ENCODE data around the gene C6orf52. TPM values are rescaled to one million over a fixed set of nuclear protein-coding genes. Genes with fewer than 3 reads are reported as not detected.

Gene C6orf52
- total and polyA plus RNA-seq, 9 of the 15 experiments (the other 6 are each of a cell fraction or from before 2014, with no cell fraction given): 6.7 to 37.0 (median 11.1) TPM

GRCh38 chr6:10694302-10695085, at the start of gene C6orf52, which contains the start of gene PAK1IP1 (continued):
- TF ChIP-seq, protein P1, sequence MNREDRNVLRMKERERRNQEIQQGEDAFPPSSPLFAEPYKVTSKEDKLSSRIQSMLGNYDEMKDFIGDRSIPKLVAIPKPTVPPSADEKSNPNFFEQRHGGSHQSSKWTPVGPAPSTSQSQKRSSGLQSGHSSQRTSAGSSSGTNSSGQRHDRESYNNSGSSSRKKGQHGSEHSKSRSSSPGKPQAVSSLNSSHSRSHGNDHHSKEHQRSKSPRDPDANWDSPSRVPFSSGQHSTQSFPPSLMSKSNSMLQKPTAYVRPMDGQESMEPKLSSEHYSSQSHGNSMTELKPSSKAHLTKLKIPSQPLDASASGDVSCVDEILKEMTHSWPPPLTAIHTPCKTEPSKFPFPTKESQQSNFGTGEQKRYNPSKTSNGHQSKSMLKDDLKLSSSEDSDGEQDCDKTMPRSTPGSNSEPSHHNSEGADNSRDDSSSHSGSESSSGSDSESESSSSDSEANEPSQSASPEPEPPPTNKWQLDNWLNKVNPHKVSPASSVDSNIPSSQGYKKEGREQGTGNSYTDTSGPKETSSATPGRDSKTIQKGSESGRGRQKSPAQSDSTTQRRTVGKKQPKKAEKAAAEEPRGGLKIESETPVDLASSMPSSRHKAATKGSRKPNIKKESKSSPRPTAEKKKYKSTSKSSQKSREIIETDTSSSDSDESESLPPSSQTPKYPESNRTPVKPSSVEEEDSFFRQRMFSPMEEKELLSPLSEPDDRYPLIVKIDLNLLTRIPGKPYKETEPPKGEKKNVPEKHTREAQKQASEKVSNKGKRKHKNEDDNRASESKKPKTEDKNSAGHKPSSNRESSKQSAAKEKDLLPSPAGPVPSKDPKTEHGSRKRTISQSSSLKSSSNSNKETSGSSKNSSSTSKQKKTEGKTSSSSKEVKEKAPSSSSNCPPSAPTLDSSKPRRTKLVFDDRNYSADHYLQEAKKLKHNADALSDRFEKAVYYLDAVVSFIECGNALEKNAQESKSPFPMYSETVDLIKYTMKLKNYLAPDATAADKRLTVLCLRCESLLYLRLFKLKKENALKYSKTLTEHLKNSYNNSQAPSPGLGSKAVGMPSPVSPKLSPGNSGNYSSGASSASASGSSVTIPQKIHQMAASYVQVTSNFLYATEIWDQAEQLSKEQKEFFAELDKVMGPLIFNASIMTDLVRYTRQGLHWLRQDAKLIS (CRISPR knock-in tag; IDR thresholded peaks at IDR 0.05): peak; percentile 82; the same call in 1 of the 2 replicates
- no peak; the same call in 1 of the 2 replicates for TF ChIP-seq TGIF2 (CRISPR knock-in tag; IDR thresholded peaks at IDR 0.05)
- no peak for TF ChIP-seq ZNF316 (IDR thresholded peaks at IDR 0.05)
- TF ChIP-seq MYNN (IDR thresholded peaks at IDR 0.05): 0 out of 2 replicates have a peak, but pooled peaks have one; percentile 30
- TF ChIP-seq MYNN (CRISPR knock-in tag; IDR thresholded peaks at IDR 0.05): no peak
- peak; percentile 86; the same call in 1 of the 2 replicates for TF ChIP-seq ELF4 (CRISPR knock-in tag; IDR thresholded peaks at IDR 0.05)
- TF ChIP-seq, protein P2, sequence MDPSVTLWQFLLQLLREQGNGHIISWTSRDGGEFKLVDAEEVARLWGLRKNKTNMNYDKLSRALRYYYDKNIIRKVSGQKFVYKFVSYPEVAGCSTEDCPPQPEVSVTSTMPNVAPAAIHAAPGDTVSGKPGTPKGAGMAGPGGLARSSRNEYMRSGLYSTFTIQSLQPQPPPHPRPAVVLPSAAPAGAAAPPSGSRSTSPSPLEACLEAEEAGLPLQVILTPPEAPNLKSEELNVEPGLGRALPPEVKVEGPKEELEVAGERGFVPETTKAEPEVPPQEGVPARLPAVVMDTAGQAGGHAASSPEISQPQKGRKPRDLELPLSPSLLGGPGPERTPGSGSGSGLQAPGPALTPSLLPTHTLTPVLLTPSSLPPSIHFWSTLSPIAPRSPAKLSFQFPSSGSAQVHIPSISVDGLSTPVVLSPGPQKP (CRISPR knock-in tag; IDR thresholded peaks at IDR 0.05): no peak
- peak; percentile 94 for TF ChIP-seq ATF1 (CRISPR knock-in tag; IDR thresholded peaks at IDR 0.05)
- peak; percentile 100 for TF ChIP-seq ATF1 (tag; IDR thresholded peaks at IDR 0.05)
- 0 out of 2 replicates have a peak, but pooled peaks have one; percentile 54 for TF ChIP-seq DMBX1 (CRISPR knock-in tag; IDR thresholded peaks at IDR 0.05; ENCODE audit: borderline replicate concordance)
- TF ChIP-seq ZNF146 (CRISPR knock-in tag; IDR thresholded peaks at IDR 0.05; ENCODE audit: unreplicated experiment): no peak
- TF ChIP-seq PATZ1 (CRISPR knock-in tag; IDR thresholded peaks at IDR 0.05; ENCODE audit: borderline replicate concordance): 0 out of 2 replicates have a peak, but pooled peaks have one; percentile 43
- TF ChIP-seq TOE1 (IDR thresholded peaks at IDR 0.05; ENCODE audit: borderline replicate concordance): peak; percentile 90
- no peak for TF ChIP-seq TOE1 (CRISPR knock-in tag; IDR thresholded peaks at IDR 0.05; ENCODE audit: borderline replicate concordance, low read depth)
- TF ChIP-seq CBX1 (IDR thresholded peaks at IDR 0.05; ENCODE audit: low read depth): peak; percentile 40; the same call in 1 of the 2 replicates
- no peak for TF ChIP-seq PURB (CRISPR knock-in tag; IDR thresholded peaks at IDR 0.05; ENCODE audit: low read depth)
- no peak for TF ChIP-seq MIER1 (IDR thresholded peaks at IDR 0.05; ENCODE audit: low read depth)
- TF ChIP-seq RHOXF2B (CRISPR knock-in tag; conservative IDR thresholded peaks at IDR 0.05): no peak
- peak; percentile 96 for TF ChIP-seq XRCC5 (IDR thresholded peaks at IDR 0.05; ENCODE audit: low read depth, low read length)
- peak; percentile 21 for TF ChIP-seq SMAD1 (IDR thresholded peaks at IDR 0.05; ENCODE audit: low read depth, low read length, partially characterized antibody)
- TF ChIP-seq MTA1 (IDR thresholded peaks at IDR 0.05; ENCODE audit: borderline replicate concordance): peak; percentile 100
- no peak for TF ChIP-seq CCAR2 (IDR thresholded peaks at IDR 0.05; ENCODE audit: low read depth, low read length)
